ENCODE measurements around the gene TMEM232. TPM values are rescaled to one million over a fixed set of nuclear protein-coding genes. Genes with fewer than 3 reads are reported as not detected.

Gene TMEM232
- total and polyA plus RNA-seq, 2 of the 4 experiments (the other 2 are of a cell fraction): 0.17 to 0.36 TPM

DNA sequence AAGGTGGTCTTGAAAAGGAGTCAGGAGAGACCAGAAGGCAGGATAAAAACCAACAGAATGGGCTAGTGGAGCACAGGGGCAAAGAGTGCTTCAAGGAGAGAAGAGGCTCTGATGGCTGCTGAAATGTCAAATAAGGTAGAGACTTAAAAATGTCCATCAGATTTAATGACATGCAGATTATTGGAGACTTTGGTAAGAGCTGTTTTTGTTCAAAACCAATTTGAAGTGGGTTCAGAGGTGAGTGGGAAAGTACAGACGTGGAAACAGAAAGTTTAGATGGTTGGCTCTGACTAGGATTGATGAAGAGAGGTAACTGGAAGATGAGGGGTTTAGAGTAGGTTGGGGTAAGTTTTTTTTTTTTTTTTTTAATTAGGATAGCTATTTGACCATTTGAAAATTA lies 26.5 kb upstream of the TMEM232 start:
- H3K4me1 ChIP-seq (ENCODE audit: control insufficient read depth, insufficient read depth, low read length): no peaks in the 10 kb centered on the region
- 0 out of 2 replicates have a peak, but pooled peaks cover 4% of the 10 kb centered on the region for H3K9me1 ChIP-seq (ENCODE audit: insufficient read depth, low read length)
- no peak overlapping the region for H3K18ac ChIP-seq (ENCODE audit: low read depth, low read length)
- CTCF ChIA-PET: no interaction called here
- peak overlapping the region; percentile 29; the same call in 1 of the 2 replicates for H2BK20ac ChIP-seq (ENCODE audit: low read depth, low read length)
- H2AK9ac ChIP-seq (replicated peaks; ENCODE audit: low read depth, low read length, poor library complexity): no peak overlapping the region
- WGBS, 2 experiments (ENCODE audit: extremely low coverage in 2 of 2, insufficient read length in 1 of 2): 78% methylated on average over 1 of the region's 1 CpG; no CpG with 5 or more reads in 1 of the 2 experiments
- no peak overlapping the region for H4K91ac ChIP-seq (ENCODE audit: insufficient read depth, low read depth, low read length)
- no peaks in the 10 kb centered on the region for H3K27me3 ChIP-seq (ENCODE audit: control insufficient read depth, insufficient read depth, low read length)
- H4K20me1 ChIP-seq (ENCODE audit: insufficient read depth, low read length): peaks cover 3% of the 10 kb centered on the region; the same call in 1 of the 2 replicates
- BruUV-seq (replicated peaks): no TSS peak
- no peak for ATAC-seq (ENCODE audit: low read depth)
- intact Hi-C loops (cut with micrococcal nuclease): loop anchor here (10.0 kb wide), 1 partner anchor 762 kb away; the partner anchor contains the start of gene STARD4
- dilution Hi-C loops (cut with HindIII; ENCODE audit: low sequenced_read_pairs, unreplicated experiment): no loop called here
- TF ChIP-seq RFX5 (IDR thresholded peaks at IDR 0.05; ENCODE audit: low read depth, low read length) (no peak), RCOR1 (IDR thresholded peaks at IDR 0.05; ENCODE audit: insufficient replicate concordance, low read length) (no peak), MAFK (IDR thresholded peaks at IDR 0.05; ENCODE audit: low read depth, low read length) (no peak), SMC3 (IDR thresholded peaks at IDR 0.05; ENCODE audit: low read depth, low read length) (no peak), USF2 (IDR thresholded peaks at IDR 0.05; ENCODE audit: low read depth, low read length) (no peak), FOS (IDR thresholded peaks at IDR 0.05; ENCODE audit: low read depth, low read length) (no peak), RAD21 (IDR thresholded peaks at IDR 0.05; ENCODE audit: low read length) (no peak), POLR2A (IDR thresholded peaks at IDR 0.05; ENCODE audit: low read depth, low read length) (no peak), CHD1 (IDR thresholded peaks at IDR 0.05; ENCODE audit: low read depth, low read length) (no peak), BHLHE40 (IDR thresholded peaks at IDR 0.05; ENCODE audit: low read depth, low read length) (no peak), NFE2L2 (IDR thresholded peaks at IDR 0.05; ENCODE audit: low read depth, low read length) (no peak), CEBPB (IDR thresholded peaks at IDR 0.05; ENCODE audit: low read depth, low read length) (no peak), MAZ (IDR thresholded peaks at IDR 0.05; ENCODE audit: borderline replicate concordance, low read depth, low read length) (no peak), ELK1 (IDR thresholded peaks at IDR 0.05; ENCODE audit: borderline replicate concordance, low read depth, low read length) (no peak), MXI1 (IDR thresholded peaks at IDR 0.05; ENCODE audit: borderline replicate concordance, low read depth, low read length) (no peak)
- TF ChIP-seq, protein P1, sequence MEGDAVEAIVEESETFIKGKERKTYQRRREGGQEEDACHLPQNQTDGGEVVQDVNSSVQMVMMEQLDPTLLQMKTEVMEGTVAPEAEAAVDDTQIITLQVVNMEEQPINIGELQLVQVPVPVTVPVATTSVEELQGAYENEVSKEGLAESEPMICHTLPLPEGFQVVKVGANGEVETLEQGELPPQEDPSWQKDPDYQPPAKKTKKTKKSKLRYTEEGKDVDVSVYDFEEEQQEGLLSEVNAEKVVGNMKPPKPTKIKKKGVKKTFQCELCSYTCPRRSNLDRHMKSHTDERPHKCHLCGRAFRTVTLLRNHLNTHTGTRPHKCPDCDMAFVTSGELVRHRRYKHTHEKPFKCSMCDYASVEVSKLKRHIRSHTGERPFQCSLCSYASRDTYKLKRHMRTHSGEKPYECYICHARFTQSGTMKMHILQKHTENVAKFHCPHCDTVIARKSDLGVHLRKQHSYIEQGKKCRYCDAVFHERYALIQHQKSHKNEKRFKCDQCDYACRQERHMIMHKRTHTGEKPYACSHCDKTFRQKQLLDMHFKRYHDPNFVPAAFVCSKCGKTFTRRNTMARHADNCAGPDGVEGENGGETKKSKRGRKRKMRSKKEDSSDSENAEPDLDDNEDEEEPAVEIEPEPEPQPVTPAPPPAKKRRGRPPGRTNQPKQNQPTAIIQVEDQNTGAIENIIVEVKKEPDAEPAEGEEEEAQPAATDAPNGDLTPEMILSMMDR (conservative IDR thresholded peaks at IDR 0.05; ENCODE audit: low read depth, low read length): no peak
- no peak for DNase-seq
- H2BK5ac ChIP-seq (ENCODE audit: low read depth, low read length, poor library complexity, severe bottlenecking): no peak overlapping the region
- peak overlapping the region; percentile 6 for H3K4ac ChIP-seq (ENCODE audit: low read depth, low read length)
- no peak overlapping the region; the same call in 1 of the 2 replicates for H3K23ac ChIP-seq (ENCODE audit: low read depth, low read length)
- no peak overlapping the region for H3K27ac ChIP-seq (ENCODE audit: insufficient read depth, low read length)
- POLR2A ChIA-PET (ENCODE audit: unreplicated experiment): interaction anchor here (0.6 kb wide), 1 partner anchor 79 kb away, joined by 7 read pairs; no protein-coding TSS in a partner anchor
- H2AFZ ChIP-seq (replicated peaks; ENCODE audit: low read length, poor library complexity): no peak overlapping the region
- H3K9me3 ChIP-seq (ENCODE audit: control insufficient read depth, insufficient read depth, low read length): no peaks in the 10 kb centered on the region
- in situ Hi-C loops (cut with MboI; ENCODE audit: low sequenced_read_pairs): loop anchor here (10.0 to 25.0 kb wide), 3 partner anchors 342 to 1409 kb away; partner anchors contain the start of gene WDR36
- peak overlapping the region; percentile 63; the same call in 1 of the 2 replicates for H3K14ac ChIP-seq (replicated peaks; ENCODE audit: low read depth, low read length)
- H2BK120ac ChIP-seq (ENCODE audit: low read depth, low read length): no peak overlapping the region
- H3K79me1 ChIP-seq (ENCODE audit: low read depth in 1 of 2, low read length in 2 of 2): peaks cover 9 to 16% of the 10 kb centered on the region in 2 experiments
- no peak overlapping the region for H3K56ac ChIP-seq (ENCODE audit: extremely low read depth, insufficient read depth, low read length)
- no peak overlapping the region for H2AK5ac ChIP-seq (ENCODE audit: low read depth, low read length)
- H3K4me2 ChIP-seq (ENCODE audit: low read depth, low read length): no peak overlapping the region
- no peak overlapping the region; a peak in 1 of 4 replicates for H4K8ac ChIP-seq (ENCODE audit: low read depth in 2 of 2, low read length in 2 of 2)
- no peak overlapping the region for H3K9ac ChIP-seq (ENCODE audit: low read depth, low read length)
- H3K36me3 ChIP-seq (ENCODE audit: control insufficient read depth, insufficient read depth, low read length): peaks cover 7% of the 10 kb centered on the region
- H4K5ac ChIP-seq (ENCODE audit: low read depth, low read length): no peak overlapping the region
- no peak overlapping the region for H2BK15ac ChIP-seq (ENCODE audit: low read depth, low read length)
- no peak overlapping the region for H3K4me3 ChIP-seq (ENCODE audit: insufficient read depth, low read depth, low read length)
